Activated CD4-positive, alpha-beta T cell treated with anti-CD3 and anti-CD28 coated beads, Interleukin-2, amount 10 ng/mL, durations not matched to agents 7 days and 5 days (primary cell): ENCODE data around the gene SLC38A5. TPM values are rescaled to one million over a fixed set of nuclear protein-coding genes. Genes with fewer than 3 reads are reported as not detected.

Source experiments
- CTCF ChIA-PET: fragments of 350-600 bp; sonication (Branson Sonifier 250); formaldehyde crosslinking; loops from one replicate; lab custom pipeline; 2021; ENCODE audit warnings: antibody characterized with exemption; lab: Charles Lee
- POLR2A ChIA-PET: fragments of 350-600 bp; sonication (Branson Sonifier 250); formaldehyde crosslinking; loops from one replicate; lab custom pipeline; 2021; ENCODE audit warnings: antibody characterized with exemption; lab: Charles Lee
- DNase-seq: peaks from one replicate; pipeline ENCODE4 v3.0.0-alpha.2; 2020
- H3K27ac Mint-ChIP-seq: one replicate; pipeline ENCODE4 v1.8.0; 2021; ENCODE audit warnings: mild to moderate bottlenecking, moderate library complexity, mixed read lengths
- H3K27me3 Mint-ChIP-seq: one replicate; pipeline ENCODE4 v1.8.0; 2021; ENCODE audit warnings: mixed read lengths
- H3K36me3 Mint-ChIP-seq: one replicate; pipeline ENCODE4 v1.8.0; 2021; ENCODE audit warnings: low read depth, mixed read lengths
- H3K4me1 Mint-ChIP-seq: one replicate; pipeline ENCODE4 v1.8.0; 2021; ENCODE audit warnings: mixed read lengths
- H3K4me3 Mint-ChIP-seq: one replicate; pipeline ENCODE4 v1.8.0; 2021; ENCODE audit warnings: mild to moderate bottlenecking, moderate library complexity, mixed read lengths
- H3K9me3 Mint-ChIP-seq: one replicate; pipeline ENCODE4 v1.8.0; 2021; ENCODE audit warnings: mixed read lengths
- total RNA-seq, 2 experiments: library from RNA; stranded (reverse); gene quantifications; one replicate each; pipeline ENCODE4 v1.2.3, GENCODE V29; 2021

SLC38A5 gene
- total RNA-seq, 2 experiments from 2014 or later = 78.3 to 78.9 TPM

DNA sequence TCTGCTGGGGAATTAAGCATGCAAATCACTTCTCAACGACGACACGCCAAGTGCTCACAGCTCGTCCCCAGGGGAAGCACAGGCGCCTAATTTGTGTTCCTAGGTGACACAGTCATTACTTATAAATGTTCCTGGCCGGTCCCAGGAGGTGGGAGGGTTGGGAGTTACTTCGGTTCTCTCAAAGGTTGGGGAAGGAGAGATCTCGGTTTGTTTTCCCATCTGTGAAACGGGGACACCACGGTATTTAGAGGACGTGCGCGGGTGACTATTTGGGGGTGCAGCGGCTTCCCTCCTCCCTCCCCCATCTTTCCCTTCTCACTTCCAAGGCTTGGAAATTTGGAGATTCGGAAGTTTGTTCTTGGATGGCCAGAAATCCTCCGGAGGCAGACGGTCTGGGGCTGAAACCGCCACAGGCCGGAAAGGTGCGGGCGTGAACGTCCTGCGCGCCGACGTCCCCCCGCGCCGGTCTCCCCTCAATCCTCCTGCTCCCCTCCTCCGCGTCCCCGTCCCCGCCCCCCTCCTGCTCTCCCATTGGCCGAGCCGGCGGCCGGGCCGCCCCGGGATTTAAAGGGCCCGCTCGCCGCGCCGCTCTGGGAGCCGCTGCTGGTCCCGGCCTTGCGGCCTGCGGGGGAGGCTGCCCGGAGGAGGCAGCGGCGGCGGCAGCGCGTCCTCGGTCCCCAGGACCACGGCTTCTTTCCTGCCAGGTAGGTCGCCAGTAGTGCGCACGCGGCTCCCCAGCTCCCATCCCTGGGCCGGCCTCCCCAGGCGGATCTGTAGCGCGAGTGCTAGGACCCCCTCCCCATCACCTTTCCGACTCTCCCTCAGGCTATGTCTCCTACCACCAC lies 38.6 kb upstream of the SLC38A5 start, which contains the start of gene PORCN:
TSS of gene PORCN (plus strand) at position 593 of the 845 bp plus-strand sequence. CDS start 829 bp downstream, outside the sequence.
- no peaks in the 10 kb centered on the region for H3K9me3 Mint-ChIP-seq
- DNase-seq = peak; percentile 82
- peak within 1 kb of the TSS; percentile 89 for H3K27ac Mint-ChIP-seq
- H3K4me3 Mint-ChIP-seq = peak within 1 kb of the TSS; percentile 84
- H3K36me3 Mint-ChIP-seq = peaks cover 6% of the 10 kb centered on the region
- H3K27me3 Mint-ChIP-seq = no peaks in the 10 kb centered on the region
- POLR2A ChIA-PET = interaction anchor here (0.7 kb wide), 2 partner anchors 123 to 175 kb away, joined by 3 read pairs; no protein-coding TSS in a partner anchor
- CTCF ChIA-PET = interaction anchor here (0.9 kb wide), 1 partner anchor 8 kb away, joined by 3 read pairs; no protein-coding TSS in a partner anchor
- peaks cover 33% of the 10 kb centered on the region for H3K4me1 Mint-ChIP-seq

DNA sequence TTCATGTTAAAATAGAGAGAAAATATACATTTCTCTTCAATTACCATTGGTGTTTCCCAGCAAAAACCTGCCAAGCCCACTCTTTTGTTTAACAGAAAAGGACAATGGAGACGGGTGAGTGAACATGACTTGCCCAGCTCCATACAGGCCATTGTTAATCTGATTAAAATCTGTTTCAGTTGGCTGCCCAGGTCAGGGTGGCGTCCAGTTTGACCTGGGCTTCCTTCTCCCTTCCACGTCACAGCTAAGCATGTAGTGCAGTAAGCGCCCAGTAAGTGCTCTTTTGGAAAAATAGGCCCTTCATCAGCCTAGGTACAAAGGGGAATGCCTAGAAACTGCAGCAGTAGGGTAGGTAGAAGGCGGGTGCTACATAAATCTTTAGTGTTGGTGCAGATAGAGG lies 37.2 kb upstream of the SLC38A5 start:
- DNase-seq = no peak
- H3K4me3 Mint-ChIP-seq = no peak overlapping the region
- peaks cover 6% of the 10 kb centered on the region for H3K36me3 Mint-ChIP-seq
- POLR2A ChIA-PET = no interaction called here
- no peaks in the 10 kb centered on the region for H3K27me3 Mint-ChIP-seq
- no peak overlapping the region for H3K27ac Mint-ChIP-seq
- CTCF ChIA-PET = interaction anchor here (1.2 kb wide), 1 partner anchor 13 kb away, joined by 3 read pairs; no protein-coding TSS in a partner anchor
- no peaks in the 10 kb centered on the region for H3K9me3 Mint-ChIP-seq
- H3K4me1 Mint-ChIP-seq = peaks cover 33% of the 10 kb centered on the region

DNA sequence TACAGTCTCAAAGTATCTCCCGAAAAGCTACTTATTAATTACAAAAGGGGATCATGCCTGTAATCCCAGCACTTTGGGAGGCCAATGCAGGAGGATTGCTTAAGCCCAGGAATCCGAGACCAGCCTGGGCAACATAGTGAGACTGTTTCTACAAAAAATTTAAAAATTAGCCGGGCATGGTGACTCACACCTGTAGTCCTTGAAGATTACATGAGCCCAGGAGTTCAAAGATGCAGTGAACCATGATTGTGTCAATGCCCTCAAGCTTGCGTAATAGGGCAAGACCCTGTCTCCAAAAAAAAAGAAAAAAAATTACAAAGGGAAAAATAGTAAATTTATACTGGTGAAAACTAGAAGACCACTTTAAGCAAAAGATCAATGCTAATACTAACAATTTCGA lies 35.4 kb upstream of the SLC38A5 start:
- Mint-ChIP-seq H3K9me3 (no peaks in the 10 kb centered on the region), H3K4me3 (no peak overlapping the region), H3K27me3 (no peaks in the 10 kb centered on the region), H3K36me3 (peaks cover 4% of the 10 kb centered on the region), H3K27ac (no peak overlapping the region), H3K4me1 (peaks cover 18% of the 10 kb centered on the region)
- DNase-seq = no peak
- POLR2A ChIA-PET = no interaction called here
- CTCF ChIA-PET = no interaction called here

GRCh38 chrX:48504261-48504660 lies 34.2 kb upstream of the SLC38A5 start:
- H3K4me3 Mint-ChIP-seq = no peak overlapping the region
- ChIA-PET CTCF (interaction anchor here (0.6 kb wide), 2 partner anchors 658 to 1189 kb away, joined by 3 read pairs; no protein-coding TSS in a partner anchor), POLR2A (no interaction called here)
- no peaks in the 10 kb centered on the region for H3K9me3 Mint-ChIP-seq
- no peaks in the 10 kb centered on the region for H3K27me3 Mint-ChIP-seq
- no peak for DNase-seq
- peaks cover under 1% of the 10 kb centered on the region for H3K36me3 Mint-ChIP-seq
- H3K27ac Mint-ChIP-seq = peak overlapping the region; percentile 19
- peaks cover 6% of the 10 kb centered on the region for H3K4me1 Mint-ChIP-seq

DNA sequence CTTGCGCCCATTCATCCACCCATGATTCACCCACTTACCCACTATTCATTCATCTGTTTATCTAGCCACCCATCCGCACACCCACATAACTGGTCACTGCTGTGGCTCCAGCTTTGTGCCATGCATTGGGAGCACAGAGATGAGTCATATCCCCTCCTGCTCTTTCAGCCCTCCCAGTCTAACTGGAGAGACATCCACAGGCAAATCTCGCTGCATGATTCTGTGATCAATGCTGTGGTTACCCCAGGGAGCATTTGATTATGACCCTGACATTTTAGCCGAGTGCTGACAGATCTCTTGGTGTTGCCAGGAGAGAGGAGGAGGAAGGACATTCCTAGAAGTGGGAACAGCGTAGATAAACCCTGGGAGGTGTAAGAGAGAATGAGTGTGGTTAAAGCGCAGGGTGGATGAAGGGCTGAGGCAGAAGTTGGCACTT lies 28.3 kb upstream of the SLC38A5 start:
- ChIA-PET POLR2A (no interaction called here), CTCF (no interaction called here)
- H3K27me3 Mint-ChIP-seq = no peaks in the 10 kb centered on the region
- no peaks in the 10 kb centered on the region for H3K4me1 Mint-ChIP-seq
- no peak for DNase-seq
- no peak overlapping the region for H3K27ac Mint-ChIP-seq
- H3K4me3 Mint-ChIP-seq = no peak overlapping the region
- H3K36me3 Mint-ChIP-seq = no peaks in the 10 kb centered on the region
- no peaks in the 10 kb centered on the region for H3K9me3 Mint-ChIP-seq

GRCh38 chrX:48497871-48498270 lies 27.8 kb upstream of the SLC38A5 start:
- Mint-ChIP-seq H3K9me3 (no peaks in the 10 kb centered on the region), H3K36me3 (no peaks in the 10 kb centered on the region), H3K27me3 (no peaks in the 10 kb centered on the region), H3K4me3 (no peak overlapping the region), H3K4me1 (no peaks in the 10 kb centered on the region), H3K27ac (no peak overlapping the region)
- ChIA-PET CTCF (interaction anchor here (0.7 kb wide), 1 partner anchor 287 kb away, joined by 4 read pairs; no protein-coding TSS in a partner anchor), POLR2A (no interaction called here)
- DNase-seq = no peak

DNA sequence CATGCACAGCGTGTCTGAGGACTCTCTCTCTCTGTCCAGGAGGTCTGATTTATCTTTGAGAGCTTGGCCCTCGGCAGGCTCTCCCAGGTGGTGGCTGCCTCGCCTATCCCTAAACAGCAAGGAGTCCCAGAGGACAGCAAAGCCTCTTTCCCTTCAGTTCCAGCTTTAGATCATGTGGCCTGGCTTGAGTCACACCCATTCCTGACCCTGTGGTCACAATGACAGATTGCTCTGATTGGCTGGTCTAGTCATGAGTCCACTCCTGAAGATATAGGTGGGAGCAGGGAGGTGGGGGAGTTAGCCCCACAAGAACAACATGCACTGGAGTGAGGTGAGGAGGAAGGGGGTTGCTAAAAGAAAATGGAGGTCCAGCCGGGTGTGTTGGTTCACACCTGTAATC lies 26.6 kb upstream of the SLC38A5 start:
- Mint-ChIP-seq H3K27ac (no peak overlapping the region), H3K36me3 (no peaks in the 10 kb centered on the region), H3K4me3 (no peak overlapping the region), H3K27me3 (no peaks in the 10 kb centered on the region), H3K9me3 (no peaks in the 10 kb centered on the region), H3K4me1 (no peaks in the 10 kb centered on the region)
- CTCF ChIA-PET = interaction anchor here (0.6 kb wide), 1 partner anchor 1383 kb away, joined by 5 read pairs; no protein-coding TSS in a partner anchor
- no peak for DNase-seq
- POLR2A ChIA-PET = no interaction called here

GRCh38 chrX:48493890-48494364 lies 23.9 kb upstream of the SLC38A5 start:
- H3K27ac Mint-ChIP-seq = no peak overlapping the region
- ChIA-PET CTCF (interaction anchor here (0.6 to 1.4 kb wide), 7 partner anchors 13 to 562 kb away, joined by 3 to 5 read pairs (median 3); no protein-coding TSS in a partner anchor), POLR2A (no interaction called here)
- peak; percentile 16 for DNase-seq
- H3K4me3 Mint-ChIP-seq = no peak overlapping the region
- H3K27me3 Mint-ChIP-seq = no peaks in the 10 kb centered on the region
- H3K4me1 Mint-ChIP-seq = no peaks in the 10 kb centered on the region
- H3K36me3 Mint-ChIP-seq = no peaks in the 10 kb centered on the region
- no peaks in the 10 kb centered on the region for H3K9me3 Mint-ChIP-seq

DNA sequence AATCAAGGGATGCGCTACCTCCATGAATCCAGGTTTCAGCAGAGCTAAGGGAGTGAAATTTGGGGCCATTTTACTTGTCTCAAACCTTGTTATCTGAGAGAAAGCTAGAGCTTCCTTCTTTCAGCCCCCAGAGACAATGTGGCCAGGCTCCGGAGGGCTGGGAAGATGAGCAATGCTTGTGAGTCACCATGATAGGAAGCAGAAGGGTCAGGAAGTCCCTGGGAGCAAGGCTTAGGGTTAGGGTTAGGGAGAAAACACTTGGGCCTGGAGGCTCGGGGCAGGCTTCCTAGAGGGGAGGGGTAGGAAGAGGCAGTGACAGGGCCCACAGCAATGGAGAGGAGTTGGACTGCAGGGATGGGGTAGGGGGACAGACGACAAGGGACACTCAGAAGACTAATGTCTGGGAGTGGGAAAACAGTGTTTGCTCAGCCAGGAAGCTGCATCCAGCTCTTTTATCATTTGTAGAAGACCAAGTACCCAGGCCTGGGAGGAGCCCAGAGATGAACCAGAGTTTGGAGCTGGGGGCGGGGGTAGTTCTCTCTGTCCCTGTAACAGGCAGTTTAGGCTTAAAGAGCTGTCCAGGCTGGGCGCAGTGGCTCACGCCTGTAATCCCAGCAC lies 22.3 kb upstream of the SLC38A5 start:
- H3K27me3 Mint-ChIP-seq = no peaks in the 10 kb centered on the region
- no peak overlapping the region for H3K27ac Mint-ChIP-seq
- no peaks in the 10 kb centered on the region for H3K36me3 Mint-ChIP-seq
- no peak for DNase-seq
- no peaks in the 10 kb centered on the region for H3K9me3 Mint-ChIP-seq
- ChIA-PET CTCF (interaction anchor here (0.6 kb wide), 1 partner anchor 588 kb away, joined by 3 read pairs; no protein-coding TSS in a partner anchor), POLR2A (no interaction called here)
- H3K4me1 Mint-ChIP-seq = no peaks in the 10 kb centered on the region
- H3K4me3 Mint-ChIP-seq = no peak overlapping the region

DNA sequence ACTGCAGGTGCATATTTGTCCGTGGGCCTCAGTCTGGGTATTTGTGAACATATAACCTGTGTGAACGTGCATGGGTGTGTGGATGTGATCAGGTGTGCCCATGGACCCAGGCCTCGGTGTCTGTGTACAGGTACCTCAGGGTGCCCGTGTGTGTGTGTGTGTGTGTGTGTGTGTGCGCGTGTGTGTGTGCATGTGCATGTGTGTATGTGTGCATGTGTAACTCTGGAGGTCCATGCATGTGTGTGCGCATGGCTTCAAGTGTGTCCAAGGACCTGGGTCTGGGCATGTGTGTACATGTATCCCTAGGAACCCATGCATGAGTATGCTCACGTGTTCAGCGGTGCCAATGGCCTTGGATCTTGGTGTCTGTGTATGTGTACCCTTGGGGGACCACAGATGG lies 21.7 kb upstream of the SLC38A5 start:
- Mint-ChIP-seq H3K27me3 (no peaks in the 10 kb centered on the region), H3K4me3 (no peak overlapping the region), H3K36me3 (no peaks in the 10 kb centered on the region), H3K9me3 (no peaks in the 10 kb centered on the region), H3K27ac (no peak overlapping the region), H3K4me1 (no peaks in the 10 kb centered on the region)
- POLR2A ChIA-PET = no interaction called here
- CTCF ChIA-PET = no interaction called here
- no peak for DNase-seq

DNA sequence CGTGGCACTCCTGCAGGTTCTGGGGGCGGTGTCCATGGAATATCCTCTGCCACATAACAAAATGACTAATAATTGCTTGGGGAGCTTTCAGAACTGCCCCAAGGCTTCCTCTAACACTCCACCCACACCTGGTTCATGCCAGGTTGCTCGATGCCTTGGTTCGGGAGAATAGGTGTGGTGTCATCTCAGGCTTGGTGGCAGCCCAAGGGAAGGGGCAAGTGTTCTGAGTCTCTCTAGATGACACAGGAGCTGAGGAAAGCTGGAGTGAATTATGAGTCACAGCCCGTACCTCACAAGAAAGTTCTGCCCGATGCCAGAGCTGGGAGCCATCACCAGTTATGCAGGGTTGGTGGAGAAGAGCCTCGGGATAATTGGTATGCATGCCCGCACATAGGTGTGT lies 20.6 kb upstream of the SLC38A5 start:
- CTCF ChIA-PET = no interaction called here
- no peaks in the 10 kb centered on the region for H3K9me3 Mint-ChIP-seq

DNA sequence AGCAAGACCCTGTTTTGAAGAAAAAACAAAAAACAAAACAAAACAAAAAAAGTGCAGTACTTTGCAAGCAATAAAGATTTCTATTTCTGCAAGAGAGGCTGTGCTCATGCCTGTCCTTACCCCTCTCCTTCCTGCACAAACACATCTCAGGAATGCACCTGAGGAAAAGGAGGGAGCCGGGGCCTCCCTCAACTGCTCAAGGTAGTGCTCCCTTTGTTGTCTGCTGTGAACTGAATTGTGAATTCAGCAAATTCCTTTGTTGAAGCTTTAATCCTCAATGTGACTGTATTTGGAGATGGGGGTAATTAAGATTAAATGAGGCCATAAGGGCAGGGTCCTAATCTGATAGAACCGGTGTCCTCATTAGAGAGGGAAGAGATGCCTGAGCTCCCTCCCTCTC lies 19.8 kb upstream of the SLC38A5 start:
- POLR2A ChIA-PET = no interaction called here
- Mint-ChIP-seq H3K9me3 (no peaks in the 10 kb centered on the region), H3K4me1 (no peaks in the 10 kb centered on the region)

More for the DNA sequence above, 20.6 kb upstream of the SLC38A5 start:
- H3K27me3 Mint-ChIP-seq = no peaks in the 10 kb centered on the region
- H3K4me1 Mint-ChIP-seq = no peaks in the 10 kb centered on the region
- DNase-seq = no peak
- POLR2A ChIA-PET = no interaction called here
- no peaks in the 10 kb centered on the region for H3K36me3 Mint-ChIP-seq
- no peak overlapping the region for H3K4me3 Mint-ChIP-seq
- H3K27ac Mint-ChIP-seq = no peak overlapping the region

DNA sequence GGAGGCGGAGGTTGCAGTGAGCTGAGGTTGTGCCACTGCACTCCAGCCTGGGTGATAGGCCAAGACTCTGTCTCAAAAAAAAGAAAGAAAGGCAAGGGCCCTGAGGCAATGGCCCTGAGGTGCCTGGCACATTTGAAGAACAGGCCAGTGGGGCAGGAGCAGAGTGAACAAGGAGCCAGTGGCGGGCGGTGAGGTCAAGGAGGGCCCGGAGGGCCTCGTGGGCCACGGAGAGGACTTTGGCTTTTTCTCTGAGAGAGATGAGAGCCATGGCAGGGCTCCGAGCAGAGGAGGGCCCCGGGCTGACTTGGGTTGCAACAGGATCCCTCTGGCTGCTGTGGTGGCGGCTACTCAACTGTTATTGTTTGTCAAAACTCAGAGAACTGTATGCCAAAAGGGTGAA lies 19.2 kb upstream of the SLC38A5 start:
- ChIA-PET CTCF (no interaction called here), POLR2A (no interaction called here)
- Mint-ChIP-seq H3K4me1 (no peaks in the 10 kb centered on the region), H3K36me3 (no peaks in the 10 kb centered on the region), H3K27ac (no peak overlapping the region), H3K9me3 (no peaks in the 10 kb centered on the region), H3K27me3 (no peaks in the 10 kb centered on the region), H3K4me3 (no peak overlapping the region)
- DNase-seq = no peak

More for the DNA sequence above, 19.8 kb upstream of the SLC38A5 start:
- no peak overlapping the region for H3K4me3 Mint-ChIP-seq
- H3K36me3 Mint-ChIP-seq = no peaks in the 10 kb centered on the region
- no peak overlapping the region for H3K27ac Mint-ChIP-seq
- no peaks in the 10 kb centered on the region for H3K27me3 Mint-ChIP-seq
- no peak for DNase-seq
- CTCF ChIA-PET = no interaction called here
